GM21825 (cell line): Measurements from ENCODE around the gene NPC1L1.
"Not testable (repeated sequence)": the region's sequence is repeated elsewhere in the genome, so short reads cannot be mapped to it uniquely, and the experiment has no call there.

Experiments used
- ATAC-seq: cut with Tn5 transposase; IDR thresholded peaks from one replicate; pipeline ENCODE4 v1.9.1; 2021; ENCODE audit warnings: mild to moderate bottlenecking, moderate library complexity; ENCODE audit not compliant: unreplicated experiment

Gene NPC1L1

GRCh38 chr7:44506592-44507288 lies 34.4 kb downstream of the NPC1L1 start:
- not testable (repeated sequence) for ATAC-seq

GRCh38 chr7:44505595-44505994 lies 35.5 kb downstream of the NPC1L1 start:
- ATAC-seq = no peak

- no peak for ATAC-seq
Measured at GRCh38 chr7:44498230-44498954, 42.7 kb downstream of the NPC1L1 start.

GRCh38 chr7:44497155-44498027 lies 43.7 kb downstream of the NPC1L1 start:
- ATAC-seq = no peak

- no peak for ATAC-seq
Measured at GRCh38 chr7:44496385-44496784, 44.7 kb downstream of the NPC1L1 start.

- ATAC-seq = no peak
Measured at GRCh38 chr7:44494960-44495359, 46.2 kb downstream of the NPC1L1 start.

- ATAC-seq = no peak
Measured at GRCh38 chr7:44491229-44491628, 49.9 kb downstream of the NPC1L1 start.

- peak; percentile 91 for ATAC-seq
Measured at GRCh38 chr7:44490351-44491200, 50.6 kb downstream of the NPC1L1 start, which contains the start of gene NUDCD3. TSS of gene NUDCD3 (minus strand) at chr7:44490658. CDS start at chr7:44490600, 58 bp downstream.

GRCh38 chr7:44489955-44490350 lies 51.2 kb downstream of the NPC1L1 start:
- ATAC-seq = peak; percentile 28

- ATAC-seq = no peak
Measured at GRCh38 chr7:44488955-44489354, 52.2 kb downstream of the NPC1L1 start.

GRCh38 chr7:44486693-44487092 lies 54.4 kb downstream of the NPC1L1 start:
- no peak for ATAC-seq

GRCh38 chr7:44486001-44486400 lies 55.1 kb downstream of the NPC1L1 start:
- no peak for ATAC-seq

GRCh38 chr7:44484482-44485313 lies 56.4 kb downstream of the NPC1L1 start:
- no peak for ATAC-seq

- ATAC-seq = no peak
Measured at GRCh38 chr7:44482502-44483485, 58.3 kb downstream of the NPC1L1 start.

- no peak for ATAC-seq
Measured at GRCh38 chr7:44477938-44478337, 63.2 kb downstream of the NPC1L1 start.

GRCh38 chr7:44477063-44477830 lies 63.9 kb downstream of the NPC1L1 start:
- peak; percentile 85 for ATAC-seq

GRCh38 chr7:44476313-44476712 lies 64.8 kb downstream of the NPC1L1 start:
- no peak for ATAC-seq

GRCh38 chr7:44473295-44473694 lies 67.8 kb downstream of the NPC1L1 start:
- no peak for ATAC-seq
